Activated CD4-positive, alpha-beta T cell treated with anti-CD3 and anti-CD28 coated beads, Interleukin-2, amount 10 ng/mL, durations not matched to agents 7 days and 5 days (primary cell): Measurements from ENCODE around the gene DCTN1. TPM values are rescaled to one million over a fixed set of nuclear protein-coding genes. Genes with fewer than 3 reads are reported as not detected.

Experiments
- CTCF ChIA-PET: fragments of 350-600 bp; sonication (Branson Sonifier 250); formaldehyde crosslinking; loops from one replicate; lab custom pipeline; 2021; ENCODE audit warnings: antibody characterized with exemption; lab: Charles Lee
- POLR2A ChIA-PET: fragments of 350-600 bp; sonication (Branson Sonifier 250); formaldehyde crosslinking; loops from one replicate; lab custom pipeline; 2021; ENCODE audit warnings: antibody characterized with exemption; lab: Charles Lee
- DNase-seq: peaks from one replicate; pipeline ENCODE4 v3.0.0-alpha.2; 2020
- H3K27ac Mint-ChIP-seq: one replicate; pipeline ENCODE4 v1.8.0; 2021; ENCODE audit warnings: mild to moderate bottlenecking, moderate library complexity, mixed read lengths
- H3K27me3 Mint-ChIP-seq: one replicate; pipeline ENCODE4 v1.8.0; 2021; ENCODE audit warnings: mixed read lengths
- H3K36me3 Mint-ChIP-seq: one replicate; pipeline ENCODE4 v1.8.0; 2021; ENCODE audit warnings: low read depth, mixed read lengths
- H3K4me1 Mint-ChIP-seq: one replicate; pipeline ENCODE4 v1.8.0; 2021; ENCODE audit warnings: mixed read lengths
- H3K4me3 Mint-ChIP-seq: one replicate; pipeline ENCODE4 v1.8.0; 2021; ENCODE audit warnings: mild to moderate bottlenecking, moderate library complexity, mixed read lengths
- H3K9me3 Mint-ChIP-seq: one replicate; pipeline ENCODE4 v1.8.0; 2021; ENCODE audit warnings: mixed read lengths
- total RNA-seq, 2 experiments: library from RNA; stranded (reverse); gene quantifications; one replicate each; pipeline ENCODE4 v1.2.3, GENCODE V29; 2021

DCTN1 gene
- total RNA-seq, 2 experiments from 2014 or later, result 106 to 132 TPM

GRCh38 chr2:74333175-74333574, 46.9 kb downstream of the DCTN1 start:
- Mint-ChIP-seq H3K27ac (no peak overlapping the region), H3K27me3 (no peaks in the 10 kb centered on the region)
- CTCF ChIA-PET, result interaction anchor here (1.1 to 3.7 kb wide), 3 partner anchors 9 to 67 kb away, joined by 3 to 39 read pairs (median 4); no protein-coding TSS in a partner anchor

GRCh38 chr2:74332550-74333174, 47.4 kb downstream of the DCTN1 start:
- no peaks in the 10 kb centered on the region for H3K9me3 Mint-ChIP-seq
- no peak for DNase-seq
- ChIA-PET POLR2A (no interaction called here), CTCF (interaction anchor here (0.6 to 3.7 kb wide), 4 partner anchors 9 to 67 kb away, joined by 3 to 39 read pairs (median 4); no protein-coding TSS in a partner anchor)
- peaks cover 6% of the 10 kb centered on the region for H3K4me1 Mint-ChIP-seq
- no peaks in the 10 kb centered on the region for H3K27me3 Mint-ChIP-seq
- no peaks in the 10 kb centered on the region for H3K36me3 Mint-ChIP-seq
- no peak overlapping the region for H3K4me3 Mint-ChIP-seq
- H3K27ac Mint-ChIP-seq, result no peak overlapping the region

More at GRCh38 chr2:74333175-74333574, 46.9 kb downstream of the DCTN1 start:
- Mint-ChIP-seq H3K36me3 (no peaks in the 10 kb centered on the region), H3K9me3 (no peaks in the 10 kb centered on the region), H3K4me1 (peaks cover 6% of the 10 kb centered on the region), H3K4me3 (no peak overlapping the region)
- peak; percentile 34 for DNase-seq
- POLR2A ChIA-PET, result interaction anchor here (0.8 kb wide), 1 partner anchor 96 kb away, joined by 3 read pairs; no protein-coding TSS in a partner anchor

- H3K36me3 Mint-ChIP-seq, result no peaks in the 10 kb centered on the region
- CTCF ChIA-PET, result interaction anchor here (1.2 kb wide), 1 partner anchor 38 kb away, joined by 3 read pairs; no protein-coding TSS in a partner anchor
- H3K4me1 Mint-ChIP-seq, result no peaks in the 10 kb centered on the region
- peaks cover under 1% of the 10 kb centered on the region for H3K27me3 Mint-ChIP-seq
- DNase-seq, result no peak
- POLR2A ChIA-PET, result no interaction called here
- no peaks in the 10 kb centered on the region for H3K9me3 Mint-ChIP-seq
- no peak overlapping the region for H3K27ac Mint-ChIP-seq
- no peak overlapping the region for H3K4me3 Mint-ChIP-seq
Observed at GRCh38 chr2:74328573-74328972, 51.5 kb downstream of the DCTN1 start.

GRCh38 chr2:74328074-74328473, 52.0 kb downstream of the DCTN1 start:
- H3K27me3 Mint-ChIP-seq, result peaks cover 4% of the 10 kb centered on the region
- no peak overlapping the region for H3K4me3 Mint-ChIP-seq
- H3K27ac Mint-ChIP-seq, result no peak overlapping the region
- no peaks in the 10 kb centered on the region for H3K36me3 Mint-ChIP-seq
- no peaks in the 10 kb centered on the region for H3K4me1 Mint-ChIP-seq
- H3K9me3 Mint-ChIP-seq, result no peaks in the 10 kb centered on the region
- no peak for DNase-seq
- CTCF ChIA-PET, result interaction anchor here (1.2 kb wide), 1 partner anchor 37 kb away, joined by 3 read pairs; no protein-coding TSS in a partner anchor
- POLR2A ChIA-PET, result no interaction called here

GRCh38 chr2:74327627-74328026, 52.5 kb downstream of the DCTN1 start:
- CTCF ChIA-PET, result interaction anchor here (1.2 kb wide), 1 partner anchor 37 kb away, joined by 3 read pairs; no protein-coding TSS in a partner anchor
- H3K36me3 Mint-ChIP-seq, result no peaks in the 10 kb centered on the region
- DNase-seq, result no peak
- H3K4me3 Mint-ChIP-seq, result no peak overlapping the region
- peaks cover 4% of the 10 kb centered on the region for H3K27me3 Mint-ChIP-seq
- no peak overlapping the region for H3K27ac Mint-ChIP-seq
- H3K9me3 Mint-ChIP-seq, result no peaks in the 10 kb centered on the region
- POLR2A ChIA-PET, result no interaction called here
- no peaks in the 10 kb centered on the region for H3K4me1 Mint-ChIP-seq

GRCh38 chr2:74327199-74327598, 52.9 kb downstream of the DCTN1 start:
- Mint-ChIP-seq H3K4me1 (no peaks in the 10 kb centered on the region), H3K4me3 (no peak overlapping the region), H3K9me3 (no peaks in the 10 kb centered on the region), H3K27me3 (peaks cover 4% of the 10 kb centered on the region), H3K27ac (no peak overlapping the region), H3K36me3 (no peaks in the 10 kb centered on the region)
- CTCF ChIA-PET, result no interaction called here
- POLR2A ChIA-PET, result interaction anchor here (0.6 kb wide), 1 partner anchor 37 kb away, joined by 7 read pairs; no protein-coding TSS in a partner anchor
- DNase-seq, result no peak

- POLR2A ChIA-PET, result no interaction called here
Observed at GRCh38 chr2:74325815-74326214, 54.3 kb downstream of the DCTN1 start.

GRCh38 chr2:74321737-74322136, 58.4 kb downstream of the DCTN1 start:
- Mint-ChIP-seq H3K27me3 (peaks cover 4% of the 10 kb centered on the region), H3K9me3 (no peaks in the 10 kb centered on the region), H3K27ac (no peak overlapping the region), H3K4me1 (no peaks in the 10 kb centered on the region), H3K4me3 (no peak overlapping the region), H3K36me3 (no peaks in the 10 kb centered on the region)
- ChIA-PET CTCF (interaction anchor here (0.7 to 5.9 kb wide), 2 partner anchors 13 to 35 kb away, joined by 4 to 39 read pairs; no protein-coding TSS in a partner anchor), POLR2A (no interaction called here)
- DNase-seq, result no peak

More at GRCh38 chr2:74325815-74326214, 54.3 kb downstream of the DCTN1 start:
- CTCF ChIA-PET, result interaction anchor here (0.9 to 5.9 kb wide), 2 partner anchors 9 to 205 kb away, joined by 3 to 39 read pairs; no protein-coding TSS in a partner anchor
- Mint-ChIP-seq H3K9me3 (no peaks in the 10 kb centered on the region), H3K4me3 (no peak overlapping the region), H3K4me1 (no peaks in the 10 kb centered on the region), H3K36me3 (no peaks in the 10 kb centered on the region), H3K27me3 (peaks cover 4% of the 10 kb centered on the region), H3K27ac (no peak overlapping the region)
- DNase-seq, result no peak

- no peaks in the 10 kb centered on the region for H3K27me3 Mint-ChIP-seq
- no peaks in the 10 kb centered on the region for H3K36me3 Mint-ChIP-seq
- ChIA-PET POLR2A (no interaction called here), CTCF (no interaction called here)
- no peak for DNase-seq
- no peaks in the 10 kb centered on the region for H3K4me1 Mint-ChIP-seq
- H3K4me3 Mint-ChIP-seq, result no peak overlapping the region
- H3K9me3 Mint-ChIP-seq, result no peaks in the 10 kb centered on the region
- no peak overlapping the region for H3K27ac Mint-ChIP-seq
Observed at GRCh38 chr2:74317701-74318100, 62.4 kb downstream of the DCTN1 start.

- ChIA-PET POLR2A (no interaction called here), CTCF (no interaction called here)
- no peak for DNase-seq
- H3K4me1 Mint-ChIP-seq, result no peaks in the 10 kb centered on the region
- H3K36me3 Mint-ChIP-seq, result no peaks in the 10 kb centered on the region
- no peak overlapping the region for H3K4me3 Mint-ChIP-seq
- H3K27me3 Mint-ChIP-seq, result no peaks in the 10 kb centered on the region
- no peaks in the 10 kb centered on the region for H3K9me3 Mint-ChIP-seq
- H3K27ac Mint-ChIP-seq, result no peak overlapping the region
Observed at GRCh38 chr2:74316627-74317295, 63.4 kb downstream of the DCTN1 start.

GRCh38 chr2:74314107-74314506, 66.0 kb downstream of the DCTN1 start:
- no peak overlapping the region for H3K4me3 Mint-ChIP-seq
- no peak for DNase-seq
- no peaks in the 10 kb centered on the region for H3K4me1 Mint-ChIP-seq
- H3K27ac Mint-ChIP-seq, result no peak overlapping the region
- H3K9me3 Mint-ChIP-seq, result no peaks in the 10 kb centered on the region
- ChIA-PET POLR2A (no interaction called here), CTCF (interaction anchor here (1.5 kb wide), 1 partner anchor 21 kb away, joined by 4 read pairs; no protein-coding TSS in a partner anchor)
- H3K27me3 Mint-ChIP-seq, result no peaks in the 10 kb centered on the region
- H3K36me3 Mint-ChIP-seq, result no peaks in the 10 kb centered on the region

- CTCF ChIA-PET, result interaction anchor here (1.5 kb wide), 1 partner anchor 22 kb away, joined by 4 read pairs; no protein-coding TSS in a partner anchor
- Mint-ChIP-seq H3K9me3 (no peaks in the 10 kb centered on the region), H3K27me3 (no peaks in the 10 kb centered on the region), H3K36me3 (no peaks in the 10 kb centered on the region), H3K4me1 (no peaks in the 10 kb centered on the region), H3K27ac (no peak overlapping the region), H3K4me3 (no peak overlapping the region)
- DNase-seq, result no peak
- POLR2A ChIA-PET, result no interaction called here
Observed at GRCh38 chr2:74313497-74313896, 66.6 kb downstream of the DCTN1 start.

- no peak for DNase-seq
- Mint-ChIP-seq H3K27ac (no peak overlapping the region), H3K9me3 (no peaks in the 10 kb centered on the region), H3K4me3 (no peak overlapping the region), H3K27me3 (no peaks in the 10 kb centered on the region), H3K4me1 (no peaks in the 10 kb centered on the region), H3K36me3 (no peaks in the 10 kb centered on the region)
- CTCF ChIA-PET, result no interaction called here
- POLR2A ChIA-PET, result no interaction called here
Observed at GRCh38 chr2:74312913-74313312, 67.2 kb downstream of the DCTN1 start.
